ENCODE results near the gene ABCC8. TPM values are rescaled to one million over a fixed set of nuclear protein-coding genes. Genes with fewer than 3 reads are reported as not detected.

Gene ABCC8
- total RNA-seq, 4 donors from 2014 or later, result under 0.01 TPM; not detected in 3

DNA sequence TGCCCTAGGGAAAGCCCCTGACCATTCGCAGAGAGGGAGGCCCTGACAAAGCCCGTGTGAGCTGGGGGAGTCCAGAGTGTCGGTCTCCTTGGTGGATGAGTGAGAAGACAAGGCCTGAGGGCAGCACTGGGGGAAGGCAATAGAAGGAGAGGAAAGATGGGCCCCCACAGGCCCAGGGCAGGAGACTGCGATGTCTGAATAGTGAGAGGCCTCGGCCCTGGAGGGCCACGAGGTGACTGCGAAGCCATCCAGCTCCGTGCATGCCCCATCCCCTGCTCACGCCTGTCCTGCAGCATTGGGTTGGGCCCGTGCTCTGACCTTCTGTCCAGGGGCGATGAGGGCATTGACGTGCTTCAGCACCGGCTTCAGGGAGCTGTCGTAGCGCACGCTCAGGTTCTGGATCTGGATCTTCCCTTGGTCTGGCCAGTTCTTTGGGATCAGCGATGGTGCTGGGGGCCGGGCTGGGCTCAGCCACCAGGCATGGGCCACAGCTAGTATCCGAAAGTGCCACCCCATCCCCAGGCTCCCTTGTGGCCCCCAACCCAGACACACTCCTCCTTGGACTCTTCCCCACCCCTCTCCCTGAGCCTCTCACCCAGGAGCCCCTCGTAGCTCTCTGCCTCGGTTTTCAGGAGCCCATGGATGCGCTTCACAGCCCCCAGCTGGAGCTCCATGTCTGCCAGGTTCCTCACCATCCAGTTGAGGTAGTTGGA lies 79.9 kb downstream of the ABCC8 start:
- intact Hi-C loops (cut with DNase I), result no loop called here
- Histone ChIP-seq H3K27me3 (no peaks in the 10 kb centered on the region), H3K4me1 (no peaks in the 10 kb centered on the region), H3K4me3 (no peak overlapping the region), H3K36me3 (no peaks in the 10 kb centered on the region), H3K27ac (no peak overlapping the region), H3K9me3 (no peaks in the 10 kb centered on the region)
- WGBS, 2 donors, result 81 to 82% methylated on average over 3 to 12 of the region's 22 CpGs
- DNase-seq, result no peak
- TF ChIP-seq, protein P1, sequence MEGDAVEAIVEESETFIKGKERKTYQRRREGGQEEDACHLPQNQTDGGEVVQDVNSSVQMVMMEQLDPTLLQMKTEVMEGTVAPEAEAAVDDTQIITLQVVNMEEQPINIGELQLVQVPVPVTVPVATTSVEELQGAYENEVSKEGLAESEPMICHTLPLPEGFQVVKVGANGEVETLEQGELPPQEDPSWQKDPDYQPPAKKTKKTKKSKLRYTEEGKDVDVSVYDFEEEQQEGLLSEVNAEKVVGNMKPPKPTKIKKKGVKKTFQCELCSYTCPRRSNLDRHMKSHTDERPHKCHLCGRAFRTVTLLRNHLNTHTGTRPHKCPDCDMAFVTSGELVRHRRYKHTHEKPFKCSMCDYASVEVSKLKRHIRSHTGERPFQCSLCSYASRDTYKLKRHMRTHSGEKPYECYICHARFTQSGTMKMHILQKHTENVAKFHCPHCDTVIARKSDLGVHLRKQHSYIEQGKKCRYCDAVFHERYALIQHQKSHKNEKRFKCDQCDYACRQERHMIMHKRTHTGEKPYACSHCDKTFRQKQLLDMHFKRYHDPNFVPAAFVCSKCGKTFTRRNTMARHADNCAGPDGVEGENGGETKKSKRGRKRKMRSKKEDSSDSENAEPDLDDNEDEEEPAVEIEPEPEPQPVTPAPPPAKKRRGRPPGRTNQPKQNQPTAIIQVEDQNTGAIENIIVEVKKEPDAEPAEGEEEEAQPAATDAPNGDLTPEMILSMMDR (IDR thresholded peaks at IDR 0.05), result no peak
- TF ChIP-seq POLR2A (IDR thresholded peaks at IDR 0.05), result no peak

DNA sequence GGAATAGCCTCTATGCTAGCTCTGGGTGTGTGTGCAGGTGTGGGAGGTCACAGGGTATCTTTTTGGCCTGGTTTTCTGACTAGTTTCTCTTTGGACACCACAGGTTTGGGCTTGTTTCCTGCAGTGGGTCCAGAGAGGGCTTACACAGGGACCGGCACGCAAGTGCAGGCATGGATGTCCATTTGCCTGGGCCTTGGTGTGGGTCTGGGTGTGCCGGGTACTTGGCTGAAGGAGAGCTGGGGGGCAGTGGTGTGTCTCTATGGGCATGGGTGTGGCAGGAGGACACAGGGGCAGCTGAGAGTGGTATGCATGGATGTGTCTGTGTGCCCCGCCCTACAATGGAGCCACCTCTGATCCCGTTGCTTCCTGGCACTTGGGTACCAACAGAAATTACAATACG lies 80.7 kb downstream of the ABCC8 start:
- no peaks in the 10 kb centered on the region for H3K27me3 ChIP-seq
- H3K9me3 ChIP-seq, result no peaks in the 10 kb centered on the region
- DNase-seq, result no peak
- H3K4me1 ChIP-seq, result no peaks in the 10 kb centered on the region
- H3K27ac ChIP-seq, result no peak overlapping the region
- no peak overlapping the region for H3K4me3 ChIP-seq
- TF ChIP-seq POLR2A (IDR thresholded peaks at IDR 0.05), result no peak
- TF ChIP-seq, protein P1 (IDR thresholded peaks at IDR 0.05), result no peak
- intact Hi-C loops (cut with DNase I), result no loop called here
- 57 to 80% methylated on average over 3 to 5 of the region's 6 CpGs for WGBS, 2 donors
- no peaks in the 10 kb centered on the region for H3K36me3 ChIP-seq

DNA sequence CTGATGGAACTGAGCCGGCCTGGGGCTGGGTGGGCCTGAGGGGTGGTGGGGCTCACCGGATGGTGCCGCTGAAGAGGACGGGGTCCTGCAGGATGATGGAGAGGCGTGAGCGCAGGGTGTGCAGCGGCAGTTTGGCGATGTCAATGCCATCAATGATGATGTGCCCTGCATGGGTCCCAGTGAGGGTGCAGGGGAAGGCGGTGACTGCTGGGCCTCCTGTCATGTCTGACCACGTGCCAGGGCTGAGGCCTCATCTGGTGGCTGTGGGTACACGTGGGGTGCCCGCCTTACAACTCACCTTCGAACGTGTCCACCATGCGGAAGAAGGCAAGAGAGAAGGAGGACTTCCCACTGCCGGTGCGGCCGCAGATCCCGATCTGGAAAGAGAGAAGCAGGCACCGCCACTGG lies 81.1 kb downstream of the ABCC8 start:
- DNase-seq, result no peak
- Histone ChIP-seq H3K9me3 (no peaks in the 10 kb centered on the region), H3K27ac (no peak overlapping the region), H3K4me1 (no peaks in the 10 kb centered on the region), H3K27me3 (no peaks in the 10 kb centered on the region), H3K4me3 (no peak overlapping the region), H3K36me3 (no peaks in the 10 kb centered on the region)
- TF ChIP-seq, protein P1 (IDR thresholded peaks at IDR 0.05), result no peak
- no peak for TF ChIP-seq POLR2A (IDR thresholded peaks at IDR 0.05)
- WGBS, 2 donors, result 85 to 87% methylated on average over 10 to 12 of the region's 20 CpGs
- intact Hi-C loops (cut with DNase I), result no loop called here

DNA sequence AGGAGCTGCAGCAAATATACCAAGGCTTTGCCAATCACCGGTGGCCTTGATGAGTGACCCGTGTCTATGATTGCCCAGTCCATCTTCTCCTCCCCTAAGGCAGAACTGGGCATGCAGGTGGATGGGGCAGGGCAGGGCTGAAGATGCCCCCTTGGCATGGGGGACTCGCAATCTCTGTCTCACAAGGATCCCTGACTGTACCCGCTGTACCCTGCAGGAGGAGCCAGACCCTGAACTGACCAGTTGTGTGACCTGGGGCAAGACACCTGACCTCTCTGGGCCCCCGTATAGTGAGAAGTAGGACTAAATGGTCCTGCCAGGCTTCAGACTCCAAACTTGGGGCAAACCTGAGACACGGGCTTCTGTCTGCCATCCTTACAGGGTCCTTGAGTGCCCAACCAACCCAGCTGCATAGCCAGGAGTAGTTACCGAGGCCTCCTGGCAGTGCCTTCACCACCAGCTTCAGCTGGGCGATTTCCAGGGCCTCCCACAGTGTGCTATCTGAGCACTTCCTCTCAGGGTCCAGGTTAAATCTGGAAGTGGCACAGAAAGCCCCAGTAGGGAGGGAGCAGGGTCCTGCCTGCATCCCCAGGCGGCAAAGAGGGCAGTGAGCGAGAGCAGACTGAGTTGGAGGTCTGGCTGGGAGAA lies 81.8 kb downstream of the ABCC8 start:
- intact Hi-C loops (cut with DNase I), result no loop called here
- Histone ChIP-seq H3K27me3 (no peaks in the 10 kb centered on the region), H3K4me3 (no peak overlapping the region), H3K27ac (no peak overlapping the region), H3K36me3 (no peaks in the 10 kb centered on the region), H3K9me3 (no peaks in the 10 kb centered on the region), H3K4me1 (peaks cover 0 to 2% (median 0%) of the 10 kb centered on the region in 3 donors)
- TF ChIP-seq POLR2A (IDR thresholded peaks at IDR 0.05), result no peak
- TF ChIP-seq, protein P1 (IDR thresholded peaks at IDR 0.05), result no peak
- WGBS, 2 donors, result 56 to 93% methylated on average over 2 to 4 of the region's 10 CpGs
- no peak for DNase-seq

DNA sequence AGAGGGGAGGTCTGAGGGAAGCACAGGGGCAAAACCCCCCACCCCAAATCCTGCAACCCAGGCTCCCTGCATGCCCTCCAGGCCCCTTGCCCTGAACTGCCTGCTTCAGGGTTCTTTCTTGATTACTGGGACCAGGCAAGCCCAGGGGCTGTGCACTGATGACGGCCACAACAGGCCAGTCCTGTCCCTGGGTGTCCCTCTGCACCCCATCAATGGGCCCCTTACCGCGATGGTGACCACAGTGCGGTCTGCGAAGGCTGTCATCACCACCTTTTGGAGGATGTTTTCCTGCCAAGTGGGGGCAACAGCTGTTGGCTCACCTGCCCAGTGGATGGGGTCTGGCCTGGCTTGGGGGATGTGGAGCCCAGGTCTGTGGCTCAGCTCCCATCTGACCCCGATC lies 83.2 kb downstream of the ABCC8 start:
- WGBS, 2 donors, result 90 to 94% methylated on average over 2 to 5 of the region's 6 CpGs
- no peaks in the 10 kb centered on the region for H3K9me3 ChIP-seq
- DNase-seq, result no peak
- H3K27ac ChIP-seq, result no peak overlapping the region
- peaks cover 0 to 2% (median 0%) of the 10 kb centered on the region in 4 donors for H3K27me3 ChIP-seq
- TF ChIP-seq, protein P1 (IDR thresholded peaks at IDR 0.05), result no peak
- TF ChIP-seq POLR2A (IDR thresholded peaks at IDR 0.05), result no peak
- H3K4me1 ChIP-seq, result peaks cover 3 to 15% (median 8%) of the 10 kb centered on the region in 3 donors
- no peaks in the 10 kb centered on the region for H3K36me3 ChIP-seq
- H3K4me3 ChIP-seq, result no peak overlapping the region
- intact Hi-C loops (cut with DNase I), result no loop called here
